Large intestine (tissue), 3 donors: ENCODE data around the gene CACNA1G. TPM values are rescaled to one million over a fixed set of nuclear protein-coding genes. Genes with fewer than 3 reads are reported as not detected.

Experiments used
- DNase-seq, 2 donors: peaks; one replicate each; pipeline versions ENCODE4 v3.0.0 to v3.0.0-alpha.2; 2013
- H3K27ac ChIP-seq: one replicate; pipeline ENCODE4 v1.5.1; 2013; ENCODE audit warnings: low read length
- H3K27me3 ChIP-seq: 2 replicates; pipeline ENCODE4 v1.6.1; 2013; ENCODE audit warnings: low read length; ENCODE audit not compliant: control insufficient read depth, insufficient read depth
- H3K36me3 ChIP-seq: 2 replicates; pipeline ENCODE4 v1.6.1; 2013; ENCODE audit warnings: low read length; ENCODE audit not compliant: control insufficient read depth, insufficient read depth
- H3K4me1 ChIP-seq: one replicate; pipeline ENCODE4 v1.6.1; 2013; ENCODE audit warnings: low read length; ENCODE audit not compliant: control insufficient read depth, insufficient read depth
- H3K4me3 ChIP-seq: one replicate; pipeline ENCODE4 v1.5.1; 2013; ENCODE audit warnings: low read length
- H3K9me3 ChIP-seq: one replicate; pipeline ENCODE4 v1.6.1; 2013; ENCODE audit warnings: mild to moderate bottlenecking, low read depth, low read length, moderate library complexity; ENCODE audit not compliant: control insufficient read depth
- WGBS: methylation state at CpG from one replicate; pipeline ENCODE4 v1.1.5; 2013; ENCODE audit warnings: low lambda C conversion rate; ENCODE audit not compliant: insufficient coverage; 5-methylcytosine and 5-hydroxymethylcytosine counted together
- polyA plus RNA-seq: library from polyadenylated mRNA; unstranded; fragments of 120-200 nt; gene quantifications from one replicate; pipeline ENCODE4 v1.2.1, GENCODE V29; 2013

The CACNA1G gene
- polyA plus RNA-seq, 1 donor = 1.7 TPM

GRCh38 chr17:50558581-50558940 lies 2.0 kb upstream of the CACNA1G start:
- Histone ChIP-seq H3K9me3 (peaks cover 6% of the 10 kb centered on the region), H3K4me3 (peak overlapping the region; percentile 43), H3K4me1 (peaks cover 23% of the 10 kb centered on the region), H3K27ac (no peak overlapping the region), H3K36me3 (peaks cover 11% of the 10 kb centered on the region), H3K27me3 (peaks cover 58% of the 10 kb centered on the region)
- no peak for DNase-seq
- no CpG with 5 or more reads among the region's 18 CpGs for WGBS

- Histone ChIP-seq H3K36me3 (peaks cover 10% of the 10 kb centered on the region), H3K27me3 (peaks cover 63% of the 10 kb centered on the region), H3K4me3 (peak overlapping the region; percentile 43), H3K4me1 (peaks cover 23% of the 10 kb centered on the region), H3K27ac (no peak overlapping the region), H3K9me3 (peaks cover 6% of the 10 kb centered on the region)
- no CpG with 5 or more reads among the region's 55 CpGs for WGBS
- no peak for DNase-seq
These were observed 1.4 kb upstream of the CACNA1G start for GRCh38 chr17:50558941-50559614.

GRCh38 chr17:50559674-50560184 lies 786 bp upstream of the CACNA1G start:
- Histone ChIP-seq H3K9me3 (peaks cover 6% of the 10 kb centered on the region), H3K27ac (no peak overlapping the region), H3K4me3 (peak overlapping the region; percentile 43), H3K4me1 (peaks cover 23% of the 10 kb centered on the region), H3K36me3 (peaks cover 9% of the 10 kb centered on the region), H3K27me3 (peaks cover 67% of the 10 kb centered on the region)
- WGBS = no CpG with 5 or more reads among the region's 27 CpGs
- peak in 1 of 2 donors; percentile 65 for DNase-seq

- Histone ChIP-seq H3K9me3 (peaks cover 6% of the 10 kb centered on the region), H3K4me3 (peak overlapping the region; percentile 26), H3K4me1 (peaks cover 29% of the 10 kb centered on the region), H3K27ac (no peak overlapping the region), H3K36me3 (no peaks in the 10 kb centered on the region), H3K27me3 (peaks cover 81% of the 10 kb centered on the region)
- no peak for DNase-seq
- WGBS = no CpG with 5 or more reads among the region's 88 CpGs
These were observed 623 bp downstream of the CACNA1G start for GRCh38 chr17:50560931-50561745.

GRCh38 chr17:50561746-50562141 lies 1.2 kb downstream of the CACNA1G start:
- no CpG with 5 or more reads among the region's 27 CpGs for WGBS
- Histone ChIP-seq H3K27me3 (peaks cover 87% of the 10 kb centered on the region), H3K27ac (no peak overlapping the region), H3K4me3 (peak overlapping the region; percentile 26), H3K36me3 (no peaks in the 10 kb centered on the region), H3K9me3 (peaks cover 6% of the 10 kb centered on the region), H3K4me1 (peaks cover 29% of the 10 kb centered on the region)
- no peak for DNase-seq

GRCh38 chr17:50562242-50563091 lies 2.0 kb downstream of the CACNA1G start:
- H3K4me1 ChIP-seq = peaks cover 29% of the 10 kb centered on the region
- no peak for DNase-seq
- WGBS = no CpG with 5 or more reads among the region's 22 CpGs
- H3K9me3 ChIP-seq = peaks cover 6% of the 10 kb centered on the region
- H3K27ac ChIP-seq = no peak overlapping the region
- H3K27me3 ChIP-seq = peaks cover 88% of the 10 kb centered on the region
- H3K4me3 ChIP-seq = peak overlapping the region; percentile 30
- H3K36me3 ChIP-seq = no peaks in the 10 kb centered on the region

GRCh38 chr17:50563092-50563511 lies 2.6 kb downstream of the CACNA1G start:
- Histone ChIP-seq H3K4me3 (no peak overlapping the region), H3K27me3 (peaks cover 84% of the 10 kb centered on the region), H3K4me1 (peaks cover 29% of the 10 kb centered on the region)

GRCh38 chr17:50564916-50565315 lies 4.4 kb downstream of the CACNA1G start:
- H3K27me3 ChIP-seq = peaks cover 66% of the 10 kb centered on the region
- H3K27ac ChIP-seq = peak overlapping the region; percentile 28
- no peaks in the 10 kb centered on the region for H3K9me3 ChIP-seq
- no CpG with 5 or more reads among the region's 19 CpGs for WGBS
- no peaks in the 10 kb centered on the region for H3K36me3 ChIP-seq
- peak in 1 of 2 donors; percentile 44 for DNase-seq
- H3K4me3 ChIP-seq = no peak overlapping the region
- peaks cover 17% of the 10 kb centered on the region for H3K4me1 ChIP-seq

More at GRCh38 chr17:50563092-50563511, 2.6 kb downstream of the CACNA1G start:
- no peak for DNase-seq
- Histone ChIP-seq H3K36me3 (no peaks in the 10 kb centered on the region), H3K9me3 (peaks cover 6% of the 10 kb centered on the region), H3K27ac (no peak overlapping the region)
- no CpG with 5 or more reads among the region's 4 CpGs for WGBS

- H3K9me3 ChIP-seq = no peaks in the 10 kb centered on the region
- H3K36me3 ChIP-seq = no peaks in the 10 kb centered on the region
- no peak overlapping the region for H3K27ac ChIP-seq
- peaks cover 62% of the 10 kb centered on the region for H3K27me3 ChIP-seq
- DNase-seq = peak in 1 of 2 donors; percentile 28
- WGBS = no CpG with 5 or more reads among the region's 10 CpGs
- peaks cover 13% of the 10 kb centered on the region for H3K4me1 ChIP-seq
- H3K4me3 ChIP-seq = no peak overlapping the region
These were observed 5.2 kb downstream of the CACNA1G start for GRCh38 chr17:50565402-50566350.
